AG20443 (cell line): ENCODE data around the gene TMEM207.
"Not testable (repeated sequence)": the region's sequence is repeated elsewhere in the genome, so short reads cannot be mapped to it uniquely, and the experiment has no call there.

Experiments
- DNase-seq: peaks from one replicate; pipeline ENCODE4 v3.0.0; 2012; ENCODE audit warnings: low spot score, mixed read lengths

Gene TMEM207

DNA sequence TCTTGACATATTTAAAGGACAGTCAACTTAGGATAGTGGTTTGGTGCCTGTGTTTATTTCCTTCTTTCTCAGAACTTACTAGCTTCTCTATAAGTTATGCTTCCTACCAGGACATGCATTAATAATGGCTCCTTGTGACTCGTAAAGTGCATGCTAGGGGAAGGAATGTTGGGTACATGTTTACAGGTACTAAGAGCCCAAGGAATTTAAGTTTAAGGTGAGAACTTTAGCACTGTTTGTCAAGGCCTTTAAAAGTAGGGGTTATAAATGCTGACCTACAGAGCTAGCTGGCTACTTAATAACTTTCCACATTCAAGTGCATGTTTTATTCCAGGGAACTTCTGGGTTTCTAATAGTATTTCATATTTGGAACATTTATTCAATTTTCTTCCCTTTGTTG is at the start of gene TMEM207:
Gene TMEM207, minus strand, starts transcription at position 101 of the 400 bp plus-strand sequence. Its CDS starts 92 bp downstream, at position 9.
- no peak for DNase-seq

DNA sequence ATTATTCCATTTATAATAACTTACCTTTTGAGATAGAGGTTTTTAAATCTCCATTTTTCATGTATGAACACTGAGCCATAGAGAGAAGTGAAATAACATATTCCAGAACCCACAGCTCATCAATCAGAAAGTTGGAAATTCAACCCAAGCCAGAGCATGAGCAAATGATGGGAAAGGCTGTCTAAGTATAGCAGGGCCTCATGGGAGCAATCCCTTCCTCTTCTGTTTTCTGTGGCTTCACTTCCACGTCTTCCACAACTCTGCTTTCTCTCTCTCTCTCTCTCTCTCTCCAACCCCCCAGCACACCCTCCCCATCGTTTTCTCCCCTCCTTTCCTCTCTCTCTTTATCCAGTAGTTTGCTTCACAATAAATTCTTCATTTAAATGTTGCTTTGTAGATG is 49.4 kb upstream of the TMEM207 start:
- no peak for DNase-seq

DNA sequence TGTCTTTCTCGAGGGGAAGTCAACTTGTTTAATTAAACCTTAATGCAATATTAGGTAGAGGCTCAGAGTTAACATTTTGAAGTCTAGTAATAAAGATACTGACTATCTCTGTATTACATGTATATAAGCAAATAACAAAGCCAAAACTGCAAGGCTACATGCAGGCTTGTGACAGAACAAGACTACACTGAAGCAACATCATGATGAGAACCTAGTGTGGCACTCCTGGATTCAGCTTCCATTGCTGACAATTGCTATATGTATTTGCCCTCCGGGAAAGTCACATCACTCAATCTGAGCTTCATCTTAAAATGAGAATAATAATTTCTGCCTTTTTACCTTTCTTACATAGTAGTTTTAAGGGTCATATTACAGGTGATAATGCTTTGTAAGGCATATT is 48.6 kb upstream of the TMEM207 start:
- no peak for DNase-seq

DNA sequence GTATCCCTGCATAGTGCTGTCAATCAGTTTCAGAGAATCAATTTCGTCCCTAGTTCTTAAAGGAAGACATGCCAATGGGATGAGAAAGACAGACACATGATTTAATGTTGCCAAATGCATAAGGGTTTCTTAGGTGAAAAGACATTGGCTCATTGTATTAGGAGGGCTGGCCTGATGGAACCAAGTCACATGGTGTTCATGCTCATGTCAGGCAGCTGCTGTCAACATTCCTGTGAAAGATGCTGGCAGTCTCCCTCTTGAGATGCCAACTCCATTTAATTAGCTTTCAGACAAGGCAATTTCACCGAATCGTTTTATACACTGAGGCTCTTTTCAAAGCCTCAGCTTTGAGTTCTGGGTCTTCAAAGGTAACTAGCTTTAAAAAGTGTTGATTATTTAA is 48.1 kb upstream of the TMEM207 start:
- DNase-seq: no peak

DNA sequence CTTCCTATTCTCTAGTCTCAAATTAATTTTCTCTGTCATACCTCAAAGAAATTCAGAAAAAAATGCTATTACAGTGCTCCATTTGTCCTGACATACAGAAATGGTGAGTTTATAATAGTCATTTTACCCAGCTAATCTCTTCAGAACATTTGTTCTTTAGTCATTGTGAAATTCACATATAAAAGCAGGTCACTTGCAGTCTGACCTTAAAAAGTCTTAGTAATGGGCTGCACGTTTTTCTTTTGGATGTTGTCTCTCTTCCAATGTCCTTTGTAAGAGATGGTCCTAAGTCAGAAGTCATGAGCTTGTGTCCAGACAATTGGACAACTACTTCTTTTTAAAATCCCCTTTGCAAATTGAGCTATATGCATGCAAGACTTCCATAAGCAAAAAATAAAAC is 47.2 kb upstream of the TMEM207 start:
- no peak for DNase-seq

DNA sequence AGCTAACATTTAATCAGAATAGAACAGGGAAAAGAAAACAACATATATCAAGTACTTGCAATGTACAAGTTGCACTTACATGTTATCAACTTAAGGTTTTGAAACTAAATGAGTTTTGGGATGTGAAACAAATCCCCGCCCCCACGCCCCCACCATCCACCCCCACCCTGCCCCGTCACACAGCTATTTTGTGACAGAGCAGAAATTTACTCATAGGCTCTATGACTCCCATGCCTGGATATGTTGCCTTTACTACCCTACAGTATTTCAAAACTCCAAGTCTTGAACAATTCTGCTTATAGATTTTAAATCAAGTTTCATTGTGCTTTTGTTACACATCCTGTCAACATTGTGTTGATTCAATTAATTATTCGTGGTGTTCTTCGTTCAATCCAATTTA is 46.1 kb upstream of the TMEM207 start:
- DNase-seq: peak; percentile 24

DNA sequence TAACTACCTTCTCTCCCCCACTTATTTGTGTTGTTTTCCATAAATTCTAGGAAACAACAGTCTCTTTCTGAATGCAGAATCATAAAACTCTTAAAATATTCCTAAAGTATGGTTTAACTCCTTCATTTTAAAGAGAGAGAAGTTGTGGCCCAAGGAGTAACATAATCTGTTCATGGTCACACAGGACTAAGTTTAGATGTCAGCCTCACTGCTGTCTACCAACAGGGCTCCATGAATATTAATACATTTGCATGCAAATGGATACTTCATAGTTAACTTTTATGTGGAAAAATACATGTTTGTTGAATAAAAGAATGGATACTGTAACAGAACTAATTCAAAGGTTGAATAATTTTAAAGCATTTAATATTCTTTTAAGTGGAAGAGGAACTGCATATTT is 45.7 kb upstream of the TMEM207 start:
- no peak for DNase-seq

DNA sequence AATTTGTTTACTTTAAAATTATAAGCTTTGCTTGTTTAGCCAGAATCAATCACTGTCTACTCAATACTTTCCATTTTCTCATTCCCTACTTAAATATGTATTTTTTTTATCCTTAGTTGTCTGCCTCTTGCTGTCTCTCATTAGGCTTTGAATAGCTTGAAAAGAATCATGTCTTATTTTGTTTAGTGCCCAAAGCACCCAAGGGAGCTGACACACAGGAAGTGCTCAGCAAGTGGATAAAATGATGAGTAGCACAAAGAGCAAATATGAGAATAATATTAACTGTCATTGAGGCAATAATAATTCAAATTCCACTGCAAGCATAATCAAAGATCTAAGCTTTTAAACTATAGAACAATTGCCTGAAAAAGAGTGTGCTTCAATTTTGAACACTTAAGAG is 45.2 kb upstream of the TMEM207 start:
- DNase-seq: no peak

DNA sequence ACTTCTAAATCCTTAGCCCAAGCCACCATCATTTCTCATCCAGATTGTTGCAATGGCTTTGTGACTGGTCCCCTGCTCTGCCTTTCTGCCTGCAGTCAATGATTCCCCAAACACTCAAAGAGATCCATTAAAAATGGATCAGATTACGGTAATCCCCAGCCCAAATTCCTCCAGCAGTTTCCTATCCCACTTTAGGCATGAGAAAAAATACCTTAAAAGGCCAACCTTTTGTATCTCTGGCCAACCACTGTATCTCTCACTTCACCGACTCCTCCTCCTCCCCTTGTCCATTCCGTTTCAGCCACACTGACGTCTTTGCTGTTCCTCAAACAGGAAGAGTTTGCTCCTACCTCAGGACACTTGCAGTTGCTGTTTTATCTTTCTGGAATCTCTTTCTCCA is 43.3 kb upstream of the TMEM207 start:
- DNase-seq: no peak

DNA sequence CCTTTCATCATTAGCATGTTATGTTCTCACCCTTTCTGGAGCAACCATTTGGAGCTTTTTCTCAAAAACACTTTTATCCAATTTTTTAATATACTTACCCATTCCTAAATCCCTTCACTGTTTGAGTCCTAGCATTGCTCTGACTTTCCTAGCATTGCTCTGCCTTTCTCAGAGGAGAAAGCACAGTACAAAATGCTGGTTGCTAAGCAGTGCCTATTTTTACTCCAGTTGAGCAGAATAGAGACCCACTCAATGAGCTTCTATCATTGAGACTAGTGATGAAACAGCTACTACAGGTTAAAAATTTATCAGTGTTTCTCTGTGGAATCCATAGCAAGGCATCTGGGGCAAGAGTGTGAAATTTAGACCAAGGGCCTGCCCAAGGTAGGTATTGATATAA is 42.4 kb upstream of the TMEM207 start:
- no peak for DNase-seq

DNA sequence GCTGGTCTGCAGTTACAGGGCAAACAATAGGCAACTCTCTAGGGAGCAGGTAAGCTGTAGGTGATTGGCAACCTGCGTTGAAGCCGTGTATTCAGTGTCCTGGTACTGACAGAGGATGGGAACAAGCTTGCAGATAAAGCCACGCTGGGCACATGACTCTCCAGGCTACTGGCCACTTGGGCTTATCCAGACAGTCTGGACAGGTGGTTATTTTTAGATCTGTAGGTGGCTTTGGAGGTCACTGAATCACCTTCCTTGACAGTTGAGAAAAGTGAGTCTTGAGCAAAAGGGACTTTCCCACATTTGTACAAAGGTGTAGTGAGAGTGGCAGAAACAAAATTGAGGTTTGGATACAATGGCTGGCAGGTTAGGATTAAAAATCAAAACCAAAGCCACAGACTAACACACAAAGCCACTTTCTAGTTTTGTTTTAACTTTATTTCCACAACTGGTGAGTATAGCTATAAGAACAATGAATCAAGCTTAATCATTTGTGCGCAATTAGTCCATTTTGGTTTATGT is 41.9 kb upstream of the TMEM207 start:
- no peak for DNase-seq

DNA sequence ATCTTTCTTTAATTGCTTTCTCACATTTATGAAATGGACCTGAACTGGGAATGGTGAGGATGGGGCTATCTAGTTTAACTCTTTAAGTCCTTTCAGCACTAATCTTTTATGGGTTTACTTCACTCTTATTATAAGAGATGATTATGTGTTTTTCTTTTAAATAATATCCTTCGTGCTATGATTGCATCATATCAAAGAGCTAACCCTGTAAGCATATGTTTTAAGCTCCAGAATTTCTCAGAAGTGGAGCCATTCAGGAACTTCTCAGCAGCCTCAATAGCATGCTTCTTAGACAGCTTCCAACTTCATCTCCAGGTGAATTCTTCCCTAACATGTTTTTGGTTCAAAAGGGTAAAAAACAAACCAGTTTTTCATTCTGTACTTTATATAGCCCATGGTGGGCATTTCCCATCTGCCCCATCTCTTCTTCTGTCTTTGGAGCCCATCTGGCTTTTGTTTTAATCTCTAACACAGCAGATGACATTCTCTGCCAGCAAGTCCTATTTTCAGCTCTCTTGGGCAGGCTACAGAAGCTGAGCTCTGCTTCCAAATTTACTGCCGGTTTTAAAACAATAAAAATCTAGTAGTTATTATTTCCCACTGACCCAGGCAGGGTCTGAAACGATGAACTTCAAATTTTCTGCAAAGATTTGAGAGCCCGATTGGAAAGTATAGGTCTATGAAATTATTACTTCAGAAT is 37.4 kb upstream of the TMEM207 start:
- no peak for DNase-seq

DNA sequence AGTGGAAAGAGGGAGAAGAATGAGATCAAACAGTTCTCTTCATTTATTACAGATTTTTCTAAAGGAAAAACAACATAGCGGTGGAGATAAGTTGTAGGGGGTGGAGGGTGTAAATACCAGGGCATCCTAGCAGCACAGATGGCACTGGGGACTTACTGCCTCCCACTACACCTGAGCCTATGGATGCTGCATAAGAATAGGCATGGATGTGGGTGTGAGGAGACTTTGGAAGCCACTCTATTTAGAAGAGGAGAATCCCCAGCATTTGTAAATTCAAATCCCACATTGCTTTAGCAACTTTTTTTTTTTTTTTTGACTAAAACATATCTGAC is 36.8 kb upstream of the TMEM207 start:
- DNase-seq: no peak

DNA sequence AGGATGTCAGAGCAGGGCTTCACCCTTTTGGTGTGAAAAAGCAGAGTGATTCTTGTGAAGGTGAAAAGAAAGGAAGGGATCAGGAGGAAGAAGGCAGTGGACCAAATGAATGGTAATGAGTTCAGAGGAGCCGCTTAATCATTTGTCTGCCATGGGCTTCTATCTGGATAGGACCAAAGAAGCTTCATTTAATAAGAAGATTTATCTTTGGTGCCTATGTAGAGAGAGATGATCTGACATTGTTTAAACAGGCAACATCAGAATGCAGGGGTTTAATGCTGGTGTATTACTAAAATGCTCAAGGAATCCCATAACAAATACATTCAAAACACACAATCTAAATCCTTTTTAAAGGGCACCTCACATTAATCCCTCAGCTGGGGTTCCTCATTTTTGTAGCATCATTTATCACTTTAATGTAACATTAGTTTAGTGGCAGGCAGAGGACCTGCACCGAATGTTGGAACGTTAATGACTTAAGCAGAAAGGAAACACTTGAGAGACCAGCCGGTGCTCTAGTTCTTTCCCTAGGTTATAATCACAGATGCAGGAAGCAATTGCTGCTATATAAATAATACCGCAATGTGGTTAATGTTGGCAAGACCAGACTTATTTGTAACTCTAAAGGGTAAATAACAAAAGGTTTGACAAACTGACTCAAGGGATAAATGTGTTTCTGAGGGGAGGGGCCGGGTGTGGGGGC is 36.3 kb upstream of the TMEM207 start:
- DNase-seq: no peak

DNA sequence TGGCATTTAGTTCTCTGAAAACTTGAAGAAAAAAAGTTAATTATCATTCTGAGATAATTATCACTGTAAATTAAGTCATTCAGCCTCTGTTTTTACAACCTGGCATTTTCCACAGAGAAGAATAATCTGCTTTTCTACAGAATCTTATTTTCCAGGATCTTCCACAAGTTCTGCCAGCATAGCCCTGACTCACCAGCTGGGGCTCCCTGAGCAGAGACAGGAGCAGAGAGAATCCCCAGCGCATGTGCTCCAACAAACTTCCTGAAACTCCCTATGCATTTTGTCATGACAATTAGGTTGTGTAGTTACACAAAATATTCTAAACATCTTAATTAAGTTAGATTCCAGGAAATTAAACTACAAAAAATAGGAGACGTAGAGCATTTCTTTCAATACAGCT is 32.1 kb upstream of the TMEM207 start:
- peak; percentile 20 for DNase-seq

DNA sequence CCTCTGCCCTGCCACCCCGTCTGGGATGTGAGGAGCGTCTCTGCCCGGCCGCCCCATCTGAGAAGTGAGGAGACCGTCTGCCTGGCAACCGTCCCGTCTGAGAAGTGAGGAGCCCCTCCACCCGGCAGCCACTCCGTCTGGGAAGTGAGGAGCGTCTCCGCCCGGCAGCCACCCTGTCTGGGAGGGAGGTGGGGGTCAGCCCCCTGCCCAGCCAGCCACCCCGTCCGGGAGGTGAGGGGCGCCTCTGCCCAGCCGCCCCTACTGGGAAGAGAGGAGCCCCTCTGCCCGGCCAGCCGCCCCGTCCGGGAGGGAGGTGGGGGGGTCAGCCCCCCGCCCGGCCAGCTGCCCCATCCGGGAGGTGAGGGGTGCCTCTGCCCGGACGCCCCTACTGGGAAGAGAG is 23.6 kb upstream of the TMEM207 start:
- not testable (repeated sequence) for DNase-seq

DNA sequence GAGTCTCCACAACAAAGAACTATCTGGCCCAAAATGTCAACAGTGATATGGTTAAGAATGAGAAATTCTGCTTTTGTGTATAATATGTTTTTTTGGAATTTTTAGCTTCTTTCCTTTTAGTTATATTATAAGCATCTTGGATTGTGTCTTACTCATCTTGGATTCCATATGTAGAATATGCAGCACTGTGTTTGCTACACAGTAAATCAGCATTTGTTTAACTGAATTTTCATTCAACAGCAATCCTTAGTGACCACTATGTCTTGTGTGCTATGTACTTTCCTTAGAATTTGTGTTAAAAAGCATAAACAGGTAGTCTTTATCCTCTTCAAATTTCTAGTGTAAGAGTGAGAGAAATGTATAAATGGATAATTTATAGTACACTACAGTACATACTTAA is 18.2 kb upstream of the TMEM207 start:
- DNase-seq: no peak

DNA sequence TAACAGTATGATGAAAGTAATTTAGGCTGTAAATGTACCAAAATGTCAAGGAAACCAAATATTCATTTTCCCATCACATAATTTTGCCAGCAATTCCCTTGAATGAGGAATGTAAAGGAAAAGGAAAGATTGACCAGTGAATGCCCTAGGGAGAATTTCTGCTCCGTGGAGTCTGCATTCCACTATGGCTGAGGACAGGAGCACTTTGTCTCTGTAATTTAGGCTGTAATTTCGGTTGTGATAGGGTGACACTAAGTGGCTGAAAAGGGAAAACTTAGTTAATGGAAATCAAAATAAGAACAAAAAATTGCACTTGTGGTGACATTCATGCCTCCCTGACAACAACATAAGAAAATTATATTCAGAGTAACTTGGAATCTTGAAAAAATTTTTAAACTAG is 8.3 kb upstream of the TMEM207 start:
- DNase-seq: peak; percentile 9

DNA sequence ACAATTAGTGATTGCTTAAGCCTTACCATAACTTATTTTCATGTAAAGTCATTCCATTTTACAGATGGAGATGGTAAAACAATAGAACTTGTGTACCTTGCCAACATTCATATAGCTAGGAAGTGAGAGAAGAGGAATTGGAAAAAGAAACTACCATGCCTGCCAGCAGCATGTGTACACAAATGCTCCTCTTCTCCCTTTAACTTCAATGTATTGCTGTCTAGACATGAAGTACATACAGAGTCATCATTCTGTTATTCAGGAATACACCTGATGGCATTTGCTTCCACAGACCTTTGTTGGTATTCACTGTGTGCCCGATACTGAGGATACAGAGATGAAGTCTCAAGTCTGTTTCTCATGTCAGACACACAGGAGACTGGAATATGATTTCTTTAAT is 7.1 kb upstream of the TMEM207 start:
- no peak for DNase-seq

DNA sequence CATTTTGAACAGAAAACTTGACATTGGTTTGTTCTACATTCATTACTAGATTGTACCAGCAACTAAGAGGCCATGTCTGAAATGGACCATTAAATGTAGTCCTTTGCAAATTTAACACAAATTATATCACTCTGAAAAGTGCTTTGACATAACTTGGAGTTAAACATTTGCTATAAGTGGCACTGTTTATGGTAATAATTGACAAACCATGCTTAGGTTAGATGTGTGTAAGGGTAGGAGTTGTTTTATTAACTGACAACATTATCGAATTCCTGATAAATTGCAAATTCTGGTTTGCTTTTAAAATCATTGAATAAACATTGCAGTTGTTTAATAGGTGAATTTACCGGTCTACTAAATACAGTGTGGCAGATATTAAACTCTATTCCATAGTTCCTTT is 6.1 kb upstream of the TMEM207 start:
- no peak for DNase-seq

DNA sequence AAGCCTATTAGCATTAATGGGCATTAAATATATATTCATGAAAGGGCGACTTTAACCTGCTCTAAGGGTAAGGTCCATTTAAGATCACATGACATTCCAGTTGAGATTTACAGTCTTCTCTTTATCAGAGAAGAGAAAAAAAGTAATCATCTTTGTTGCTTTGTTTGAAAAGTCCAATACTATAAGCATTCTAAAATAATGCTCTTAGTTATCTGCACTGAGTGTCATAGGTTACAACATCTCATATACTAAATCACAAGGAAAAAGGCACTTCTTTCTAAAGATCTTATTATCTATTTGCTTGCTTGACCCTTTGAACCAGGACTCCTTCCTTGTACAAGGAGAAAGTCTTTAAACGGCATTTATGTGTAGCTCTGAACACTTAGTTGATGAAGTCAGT is 1.4 kb downstream of the TMEM207 start:
- DNase-seq: no peak

DNA sequence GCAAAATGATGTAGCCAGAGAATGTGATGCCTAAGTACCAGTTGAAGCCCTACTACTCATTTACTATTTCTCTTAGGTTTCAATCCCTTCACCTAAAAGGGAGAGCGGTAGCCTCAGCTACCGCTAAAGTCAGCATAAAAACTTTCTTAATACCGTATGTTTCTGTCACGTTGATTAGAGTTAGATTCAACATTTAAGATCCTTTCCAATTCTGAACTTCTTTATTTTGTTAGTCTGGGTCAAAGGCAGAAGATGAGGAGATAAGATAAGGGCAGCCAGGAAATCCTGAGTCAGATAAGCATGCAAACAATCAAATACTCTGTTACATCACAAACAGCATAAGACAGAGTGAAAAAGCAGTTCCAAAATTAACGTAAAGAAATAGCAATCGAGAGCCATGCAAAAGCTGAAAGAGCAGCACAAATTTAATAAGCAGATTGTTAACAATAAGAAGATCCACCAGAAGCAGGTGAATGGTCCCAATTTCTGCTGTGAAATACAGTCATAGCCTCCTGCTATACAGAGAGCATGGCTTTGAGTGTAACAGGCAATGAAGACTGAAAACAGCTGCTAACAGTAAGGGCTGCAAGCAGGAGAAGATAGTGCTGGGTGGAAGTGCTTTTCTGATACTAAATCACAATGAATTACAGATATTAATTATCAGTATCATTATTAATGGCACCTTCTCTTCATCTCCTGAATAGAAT is 3.0 kb downstream of the TMEM207 start:
- no peak for DNase-seq

DNA sequence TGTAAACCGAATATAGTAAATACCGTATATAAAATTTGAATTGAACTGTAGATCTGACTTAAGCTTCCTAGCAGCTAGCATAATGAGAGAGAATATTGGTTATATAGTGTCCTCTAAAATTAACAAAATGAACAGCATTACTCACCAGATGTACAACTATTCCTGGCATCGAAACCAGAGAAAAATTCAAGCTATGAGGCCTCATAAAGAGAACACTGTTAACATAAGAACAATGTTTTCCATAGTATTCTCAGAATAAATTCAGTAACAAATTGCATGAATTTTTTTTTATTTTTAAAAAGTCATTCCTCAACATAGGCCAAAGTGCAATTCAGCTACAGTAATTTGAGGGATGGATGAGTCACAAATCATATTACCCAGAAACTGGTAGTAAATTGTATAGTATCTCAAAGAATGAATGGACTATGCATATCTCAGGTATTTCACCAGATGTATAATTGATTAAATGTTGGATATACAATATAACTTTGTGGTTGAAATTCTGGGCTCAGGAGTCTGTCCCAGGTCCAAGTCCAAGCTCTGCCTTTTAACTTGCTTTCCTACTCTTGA is 5.0 kb downstream of the TMEM207 start:
- DNase-seq: no peak
